Activated CD4-positive, alpha-beta T cell treated with anti-CD3 and anti-CD28 coated beads for 1 hour (primary cell): Measurements from ENCODE around the gene KLHL11.
"Not testable (repeated sequence)": the region's sequence is repeated elsewhere in the genome, so short reads cannot be mapped to it uniquely, and the experiment has no call there.

Experiments
- DNase-seq: peaks from one replicate; pipeline ENCODE4 v3.0.0-alpha.2; 2020

The KLHL11 gene

GRCh38 chr17:41882756-41883155 is 17.5 kb upstream of the KLHL11 start:
- no peak for DNase-seq

GRCh38 chr17:41880130-41880529 is 14.9 kb upstream of the KLHL11 start:
- no peak for DNase-seq

GRCh38 chr17:41874293-41874670 is 9.1 kb upstream of the KLHL11 start:
- not testable (repeated sequence) for DNase-seq

- DNase-seq = no peak
These were observed 8.5 kb upstream of the KLHL11 start for GRCh38 chr17:41873559-41874292.

- no peak for DNase-seq
These were observed 6.6 kb upstream of the KLHL11 start for GRCh38 chr17:41871789-41872188.

- DNase-seq = no peak
These were observed 5.4 kb upstream of the KLHL11 start for GRCh38 chr17:41870627-41871026.

GRCh38 chr17:41870097-41870496 is 4.9 kb upstream of the KLHL11 start:
- no peak for DNase-seq

- DNase-seq = no peak
These were observed 4.2 kb upstream of the KLHL11 start for GRCh38 chr17:41869426-41869825.

GRCh38 chr17:41868568-41868967 is 3.3 kb upstream of the KLHL11 start:
- no peak for DNase-seq

GRCh38 chr17:41865596-41865893 is 322 bp upstream of the KLHL11 start:
- DNase-seq = no peak

- DNase-seq = no peak
These were observed 756 bp downstream of the KLHL11 start for GRCh38 chr17:41864498-41864835.

- DNase-seq = no peak
These were observed 2.0 kb downstream of the KLHL11 start for GRCh38 chr17:41863074-41863848.

- DNase-seq = no peak
These were observed 4.8 kb downstream of the KLHL11 start for GRCh38 chr17:41860254-41860931.

GRCh38 chr17:41851382-41851781 is 13.8 kb downstream of the KLHL11 start:
- DNase-seq = not testable (repeated sequence)

- DNase-seq = no peak
These were observed 15.8 kb downstream of the KLHL11 start for GRCh38 chr17:41849251-41849990.

GRCh38 chr17:41848788-41849187 is 16.4 kb downstream of the KLHL11 start:
- DNase-seq = no peak

GRCh38 chr17:41844971-41845370 is 20.3 kb downstream of the KLHL11 start:
- no peak for DNase-seq

GRCh38 chr17:41840781-41841180 is 24.4 kb downstream of the KLHL11 start:
- DNase-seq = not testable (repeated sequence)

GRCh38 chr17:41839448-41839847 is 25.8 kb downstream of the KLHL11 start:
- DNase-seq = not testable (repeated sequence)

- no peak for DNase-seq
These were observed 27.3 kb downstream of the KLHL11 start, which contains the start of gene KLHL10 for GRCh38 chr17:41837761-41838538. KLHL10 (plus strand) TSS chr17:41837825; CDS start chr17:41837933, 108 bp downstream.

- no peak for DNase-seq
These were observed 28.6 kb downstream of the KLHL11 start for GRCh38 chr17:41836550-41837196.
